Measurements from ENCODE around the gene DUOX2. TPM values are rescaled to one million over a fixed set of nuclear protein-coding genes. Genes with fewer than 3 reads are reported as not detected.
"Not testable (repeated sequence)": the region's sequence is repeated elsewhere in the genome, so short reads cannot be mapped to it uniquely, and the experiment has no call there.

DUOX2 gene
- total RNA-seq, 4 donors from 2014 or later = 0.68 to 23.8 (median 1.9) TPM

GRCh38 chr15:45050587-45050986 lies 63.4 kb downstream of the DUOX2 start:
- no peak overlapping the region for H3K27ac ChIP-seq
- 86 to 95% methylated on average over 1 of the region's 1 CpG for WGBS, 2 donors (ENCODE audit: low coverage in 1 of 2)
- no peaks in the 10 kb centered on the region for H3K27me3 ChIP-seq
- no peak for DNase-seq
- in situ Hi-C loops (cut with MboI; ENCODE audit: low pct_ligation_motif_present in 1 of 4, low pct_unique_long_range_greater_than_20kb in 1 of 4, low sequenced_read_pairs in 3 of 4) (no loop called here), intact Hi-C loops (cut with DNase I; ENCODE audit: low total_unique reads) (no loop called here)
- no peaks in the 10 kb centered on the region for H3K4me1 ChIP-seq
- no peaks in the 10 kb centered on the region for H3K36me3 ChIP-seq
- H3K9me3 ChIP-seq = no peaks in the 10 kb centered on the region
- H3K4me3 ChIP-seq = no peak overlapping the region
- TF ChIP-seq CTCF (IDR thresholded peaks at IDR 0.05) = no peak
- no peak for TF ChIP-seq EP300 (IDR thresholded peaks at IDR 0.05; ENCODE audit: low read depth)
- TF ChIP-seq POLR2AphosphoS5 (IDR thresholded peaks at IDR 0.05) = no peak
- TF ChIP-seq POLR2A (IDR thresholded peaks at IDR 0.05) = no peak

- no peaks in the 10 kb centered on the region for H3K27me3 ChIP-seq
- no peaks in the 10 kb centered on the region for H3K4me1 ChIP-seq
- TF ChIP-seq EP300 (IDR thresholded peaks at IDR 0.05; ENCODE audit: low read depth) (no peak), CTCF (IDR thresholded peaks at IDR 0.05) (no peak), POLR2A (IDR thresholded peaks at IDR 0.05) (no peak), POLR2AphosphoS5 (IDR thresholded peaks at IDR 0.05) (no peak)
- peak overlapping the region in 1 of 4 donors; percentile 62 for H3K27ac ChIP-seq
- H3K36me3 ChIP-seq = no peaks in the 10 kb centered on the region
- no peak overlapping the region for H3K4me3 ChIP-seq
- in situ Hi-C loops (cut with MboI; ENCODE audit: low pct_ligation_motif_present in 1 of 4, low pct_unique_long_range_greater_than_20kb in 1 of 4, low sequenced_read_pairs in 3 of 4) (loop anchor here in 1 of 4 donors (25.0 kb wide), 1 partner anchor 187 kb away; no protein-coding TSS in a partner anchor), intact Hi-C loops (cut with DNase I; ENCODE audit: low total_unique reads) (no loop called here)
- H3K9me3 ChIP-seq = no peaks in the 10 kb centered on the region
- 75 to 83% methylated on average over 2 to 7 of the region's 7 CpGs for WGBS, 2 donors (ENCODE audit: low coverage in 1 of 2)
- no peak for DNase-seq
These were observed 65.0 kb downstream of the DUOX2 start for GRCh38 chr15:45048794-45049631.

GRCh38 chr15:45048449-45048793 lies 65.6 kb downstream of the DUOX2 start:
- in situ Hi-C loops (cut with MboI; ENCODE audit: low pct_ligation_motif_present in 1 of 4, low pct_unique_long_range_greater_than_20kb in 1 of 4, low sequenced_read_pairs in 3 of 4) = loop anchor here in 1 of 4 donors (25.0 kb wide), 1 partner anchor 186 kb away; no protein-coding TSS in a partner anchor
- 67 to 81% methylated on average over 4 of the region's 4 CpGs for WGBS, 2 donors (ENCODE audit: low coverage in 1 of 2)
- H3K36me3 ChIP-seq; intact Hi-C loops (cut with DNase I; ENCODE audit: low total_unique reads); H3K27me3 ChIP-seq; H3K4me3 ChIP-seq; DNase-seq; H3K4me1 ChIP-seq; H3K9me3 ChIP-seq: not testable (repeated sequence)
- peak overlapping the region in 1 of 4 donors; percentile 62 for H3K27ac ChIP-seq

- no CpG with 5 or more reads among the region's 1 CpG for WGBS, 2 donors (ENCODE audit: low coverage in 1 of 2)
- in situ Hi-C loops (cut with MboI; ENCODE audit: low pct_ligation_motif_present in 1 of 4, low pct_unique_long_range_greater_than_20kb in 1 of 4, low sequenced_read_pairs in 3 of 4) = loop anchor here in 1 of 4 donors (25.0 kb wide), 1 partner anchor 182 kb away; no protein-coding TSS in a partner anchor
These were observed 69.7 kb downstream of the DUOX2 start for GRCh38 chr15:45044270-45044669.

GRCh38 chr15:45042859-45043258 lies 71.1 kb downstream of the DUOX2 start:
- H3K4me3 ChIP-seq; H3K36me3 ChIP-seq; H3K27me3 ChIP-seq; H3K27ac ChIP-seq; H3K9me3 ChIP-seq; H3K4me1 ChIP-seq; DNase-seq; intact Hi-C loops (cut with DNase I; ENCODE audit: low total_unique reads): not testable (repeated sequence)
- in situ Hi-C loops (cut with MboI; ENCODE audit: low pct_ligation_motif_present in 1 of 4, low pct_unique_long_range_greater_than_20kb in 1 of 4, low sequenced_read_pairs in 3 of 4) = loop anchor here in 1 of 4 donors (25.0 kb wide), 1 partner anchor 181 kb away; no protein-coding TSS in a partner anchor
- no CpG with 5 or more reads among the region's 2 CpGs for WGBS, 2 donors (ENCODE audit: low coverage in 1 of 2)

More at GRCh38 chr15:45044270-45044669, 69.7 kb downstream of the DUOX2 start:
- H3K36me3 ChIP-seq; H3K27me3 ChIP-seq; H3K27ac ChIP-seq; H3K4me1 ChIP-seq; H3K9me3 ChIP-seq; DNase-seq; intact Hi-C loops (cut with DNase I; ENCODE audit: low total_unique reads); H3K4me3 ChIP-seq: not testable (repeated sequence)

Small RNA genes lying within 50 kb of the gene (small RNA-seq; reads per million reads assigned to genes)
- gene RF00019 = 0 reads per million in 4 donors

Other genes starting within 250 kb of the DUOX2 start
- not detected for gene TERB2, start 157.5 kb downstream of the DUOX2 start, total RNA-seq
- 10 to 100 TPM in 3 of 4 donors, under 1 TPM in 1; 0.75 to 36.2 (median 11.3) TPM for gene SORD, start 91.0 kb downstream of the DUOX2 start, total RNA-seq
- 10 to 100 TPM in 1 of 4 donors, under 1 TPM in 1, not detected in 2; 0.68 to 10.0 TPM for gene DUOXA2, start 154 bp upstream of the DUOX2 start, total RNA-seq
- 1 to 10 TPM in 1 of 4 donors, not detected in 3; 1.4 TPM for gene DUOXA1, start 15.7 kb upstream of the DUOX2 start, total RNA-seq
- 1 to 10 TPM in 1 of 4 donors, under 1 TPM in 2, not detected in 1; 0.14 to 4.1 (median 0.64) TPM for gene DUOX1, start 15.8 kb upstream of the DUOX2 start, total RNA-seq
- gene SHF, start 73.8 kb upstream of the DUOX2 start, total RNA-seq = 1 to 10 TPM in 3 of 4 donors, not detected in 1; 3.7 to 9.8 (median 7.4) TPM
- 10 to 100 TPM in 1 of 4 donors, 1 to 10 TPM in 2, under 1 TPM in 1; 0.37 to 11.1 (median 5.1) TPM for gene SLC28A2, start 138.1 kb upstream of the DUOX2 start, total RNA-seq

All from transverse colon (tissue), 4 donors.